GM19035 (cell line): ENCODE data around the gene CD163L1.
A peak's percentile ranks its signal among the peaks of the same experiment; 100 is the strongest.
"Not testable (repeated sequence)": the region's sequence is repeated elsewhere in the genome, so short reads cannot be mapped to it uniquely, and the experiment has no call there.

Source experiments
- ATAC-seq: cut with Tn5 transposase; IDR thresholded peaks from one replicate; pipeline ENCODE4 v1.9.1; 2021; ENCODE audit not compliant: unreplicated experiment

CD163L1 gene

GRCh38 chr12:7444076-7444475 lies at the start of gene CD163L1:
CD163L1 (minus strand) TSS chr12:7444153; CDS start chr12:7444127, 26 bp downstream.
- no peak for ATAC-seq

DNA sequence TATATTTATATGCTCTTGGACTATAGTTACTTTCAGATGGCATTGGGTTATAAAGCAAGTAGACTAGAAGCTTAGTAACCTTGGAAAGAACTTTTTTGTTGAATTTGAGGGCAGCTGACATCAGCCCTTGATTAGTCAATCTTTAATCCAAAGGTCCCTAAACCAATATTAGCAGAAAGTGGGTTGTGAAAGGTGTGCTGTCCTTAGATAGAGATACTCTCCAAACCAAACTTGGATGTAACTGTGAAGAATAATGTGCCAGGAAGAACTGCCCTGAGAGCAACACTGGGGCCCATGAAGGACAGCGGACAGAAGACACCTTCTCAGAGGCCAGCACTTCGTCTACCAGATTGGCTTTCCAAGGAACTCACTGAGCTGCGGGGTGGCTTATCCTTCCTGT lies 49.1 kb upstream of the CD163L1 start:
- no peak for ATAC-seq

DNA sequence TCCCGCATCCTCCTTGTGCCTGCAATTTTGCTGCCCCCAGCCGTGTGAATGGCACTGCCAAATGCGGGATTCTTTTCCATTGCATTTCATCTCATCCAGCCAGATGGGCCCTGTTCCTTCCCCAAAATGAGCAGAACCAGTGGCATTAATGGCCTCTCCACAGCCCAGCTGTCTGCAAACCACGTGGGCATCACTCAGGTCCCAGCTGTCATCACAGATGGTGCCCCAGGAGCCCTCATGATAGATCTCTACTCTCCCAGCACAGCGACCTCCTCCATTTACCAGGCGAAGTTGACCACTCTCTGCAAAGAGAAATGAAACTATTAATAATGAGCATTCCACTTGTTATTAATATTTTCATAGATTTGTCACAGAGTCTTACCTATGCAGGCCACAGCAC lies 42.6 kb upstream of the CD163L1 start:
- ATAC-seq, result no peak

GRCh38 chr12:7485095-7485494 lies 41.1 kb upstream of the CD163L1 start:
- ATAC-seq, result no peak

GRCh38 chr12:7483343-7483742 lies 39.4 kb upstream of the CD163L1 start:
- no peak for ATAC-seq

GRCh38 chr12:7479771-7480170 lies 35.8 kb upstream of the CD163L1 start:
- ATAC-seq, result no peak

DNA sequence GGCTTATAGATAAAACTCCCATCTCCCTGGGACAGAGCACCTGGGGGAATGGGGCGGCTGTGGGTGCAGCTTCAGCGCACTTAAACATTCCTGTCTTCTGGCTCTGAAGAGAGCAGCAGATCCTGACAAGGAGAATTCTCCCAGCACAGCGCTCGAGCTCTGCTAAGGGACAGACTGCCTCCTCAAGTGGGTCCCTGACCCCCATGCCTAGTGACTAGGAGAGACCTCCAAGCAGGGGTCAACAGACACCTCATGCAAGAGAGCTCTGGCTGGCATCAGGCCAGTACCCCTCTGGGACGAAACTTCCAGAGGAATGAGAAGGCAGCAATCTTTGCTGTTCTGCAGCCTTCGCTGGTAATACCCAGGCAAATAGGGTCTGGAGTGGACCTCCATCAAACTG lies 28.1 kb upstream of the CD163L1 start:
- ATAC-seq, result no peak

GRCh38 chr12:7460375-7461259 lies 16.7 kb upstream of the CD163L1 start:
- ATAC-seq, result peak; percentile 60

GRCh38 chr12:7459973-7460372 lies 16.0 kb upstream of the CD163L1 start:
- no peak for ATAC-seq

- no peak for ATAC-seq
Measured at GRCh38 chr12:7451756-7452155, 7.8 kb upstream of the CD163L1 start.

DNA sequence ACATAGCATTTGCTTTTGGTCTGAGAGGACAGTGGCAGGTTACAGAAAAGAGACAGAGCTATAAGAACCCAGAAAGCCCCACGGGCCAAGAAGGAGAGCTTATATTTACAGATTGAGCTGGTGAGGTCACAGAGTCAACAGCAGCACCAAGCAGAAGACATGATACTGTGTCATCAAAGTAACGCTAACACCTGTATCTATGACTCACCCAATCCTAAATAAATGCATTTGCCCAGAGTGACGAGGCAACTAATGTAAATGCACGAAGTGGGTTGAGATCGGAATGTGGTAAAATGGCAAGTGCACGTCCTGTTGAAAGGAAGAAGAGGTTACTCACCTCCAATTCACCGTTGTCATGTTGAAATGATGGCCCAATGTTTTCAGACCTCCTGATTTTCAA lies 6.7 kb upstream of the CD163L1 start:
- no peak for ATAC-seq

DNA sequence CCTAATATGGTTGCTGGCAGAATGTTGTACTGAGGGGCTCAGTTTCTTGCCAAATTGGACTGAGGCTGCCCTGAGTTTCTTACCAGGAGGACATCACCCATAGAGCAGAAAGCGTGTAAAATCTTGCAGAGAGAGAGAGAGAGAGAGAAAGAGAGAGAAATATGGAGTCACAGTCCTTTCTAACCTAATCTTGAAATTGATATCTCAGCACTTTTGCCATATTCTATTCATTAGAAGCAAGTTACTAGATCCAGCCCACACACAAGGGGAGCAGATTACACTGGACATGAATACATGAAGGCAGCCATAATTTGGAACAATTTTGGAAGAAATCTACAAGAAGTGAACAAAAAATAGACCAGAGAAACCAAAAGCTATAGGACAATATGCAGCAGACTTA lies 4.1 kb upstream of the CD163L1 start:
- no peak for ATAC-seq

DNA sequence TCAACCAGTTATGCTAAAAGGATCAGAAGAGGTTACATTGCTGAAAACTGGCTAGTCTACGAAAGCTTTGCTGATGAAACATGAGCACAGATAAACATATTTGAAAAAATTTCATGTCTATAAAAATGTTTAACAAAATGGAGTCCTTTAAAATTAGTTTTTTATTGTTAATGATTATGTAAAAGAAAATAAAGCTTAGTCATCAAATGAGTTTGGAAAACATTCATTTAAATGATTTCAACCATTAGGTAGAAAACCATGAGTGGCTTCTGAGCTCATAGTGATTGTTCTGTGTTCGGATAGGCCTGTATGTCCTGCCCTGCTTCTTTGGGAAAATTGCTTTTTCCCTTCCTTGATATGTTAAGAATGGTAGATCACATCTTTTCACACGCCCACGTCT lies 584 bp upstream of the CD163L1 start:
- no peak for ATAC-seq

GRCh38 chr12:7441216-7441615 lies 2.7 kb downstream of the CD163L1 start:
- ATAC-seq, result no peak

GRCh38 chr12:7439579-7440505 lies 4.1 kb downstream of the CD163L1 start:
- ATAC-seq, result no peak

DNA sequence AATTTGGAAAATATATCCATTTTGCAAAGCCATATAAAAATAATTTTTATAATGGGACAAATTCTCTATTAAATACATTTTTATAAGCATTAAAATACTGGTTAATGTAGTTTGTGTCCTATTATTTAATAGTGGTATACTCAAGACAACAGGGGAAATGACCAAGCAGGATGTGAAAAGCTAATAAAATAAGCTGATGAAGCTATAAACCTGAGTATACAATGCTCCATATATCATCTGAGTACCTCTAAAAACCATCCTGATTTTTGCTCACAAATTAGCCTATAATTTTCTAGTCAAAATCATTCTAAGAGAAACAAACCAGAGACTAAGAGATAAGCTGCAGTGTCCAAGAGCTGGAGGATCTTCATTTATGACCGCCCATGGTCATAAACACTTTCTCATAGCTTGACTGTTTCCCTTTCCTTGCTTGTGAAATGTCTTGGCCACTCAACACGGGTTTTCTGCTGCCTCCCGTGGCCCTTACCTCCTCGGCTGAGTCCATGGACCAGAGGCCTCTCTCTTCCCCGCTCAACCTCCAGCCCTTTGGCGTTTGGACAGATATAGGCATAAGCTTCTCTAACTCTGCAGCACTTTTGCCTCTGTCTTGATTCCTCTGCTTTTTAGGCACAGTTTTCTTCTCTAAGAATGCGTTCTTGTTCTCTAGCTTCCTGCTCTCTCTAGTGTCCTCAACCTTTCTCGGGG lies 5.5 kb downstream of the CD163L1 start:
- ATAC-seq, result not testable (repeated sequence)

DNA sequence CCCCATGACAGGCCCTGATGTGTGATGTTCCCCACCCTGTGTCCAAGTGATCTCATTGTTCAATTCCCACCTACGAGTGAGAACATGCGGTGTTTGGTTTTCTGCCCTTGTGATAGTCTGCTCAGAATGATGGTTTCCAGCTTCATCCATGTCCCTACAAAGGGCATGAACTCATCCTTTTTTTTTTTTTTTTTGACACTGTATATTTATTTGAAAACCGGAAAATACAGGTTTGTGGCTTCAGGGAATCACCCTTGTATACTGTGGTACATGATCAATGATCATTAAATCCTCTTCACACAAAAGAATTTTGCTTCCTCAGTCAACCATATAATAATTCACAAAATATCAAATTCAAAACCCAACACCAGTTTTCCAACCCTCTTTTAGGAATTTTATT lies 6.5 kb downstream of the CD163L1 start:
- ATAC-seq, result not testable (repeated sequence)

- no peak for ATAC-seq
Measured at GRCh38 chr12:7434670-7435069, 9.3 kb downstream of the CD163L1 start.

DNA sequence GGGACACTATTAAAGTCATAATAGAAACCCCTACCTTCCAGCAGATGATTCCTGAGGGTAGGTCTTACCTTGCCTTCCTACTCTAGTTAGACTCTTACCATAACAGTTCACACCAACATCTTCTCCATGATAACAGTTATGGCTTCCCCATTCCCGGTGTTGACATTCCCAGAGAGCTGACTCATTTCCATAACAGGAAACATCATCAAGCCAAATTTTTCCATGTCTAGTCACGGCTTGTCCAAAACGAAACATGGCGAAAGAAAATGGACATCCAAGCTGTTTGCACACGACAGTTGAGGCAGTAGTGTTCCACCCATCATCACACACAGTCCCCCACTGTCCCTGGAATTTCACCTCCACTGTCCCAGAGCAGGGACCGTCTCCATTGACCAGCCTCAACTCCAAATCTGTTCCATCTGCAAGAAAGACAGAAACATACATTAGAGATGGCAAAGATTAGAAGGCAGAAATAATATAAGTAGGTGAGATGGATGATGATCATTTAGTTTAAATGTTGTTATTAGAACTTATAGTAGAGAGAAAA lies 10.6 kb downstream of the CD163L1 start:
- ATAC-seq, result no peak

DNA sequence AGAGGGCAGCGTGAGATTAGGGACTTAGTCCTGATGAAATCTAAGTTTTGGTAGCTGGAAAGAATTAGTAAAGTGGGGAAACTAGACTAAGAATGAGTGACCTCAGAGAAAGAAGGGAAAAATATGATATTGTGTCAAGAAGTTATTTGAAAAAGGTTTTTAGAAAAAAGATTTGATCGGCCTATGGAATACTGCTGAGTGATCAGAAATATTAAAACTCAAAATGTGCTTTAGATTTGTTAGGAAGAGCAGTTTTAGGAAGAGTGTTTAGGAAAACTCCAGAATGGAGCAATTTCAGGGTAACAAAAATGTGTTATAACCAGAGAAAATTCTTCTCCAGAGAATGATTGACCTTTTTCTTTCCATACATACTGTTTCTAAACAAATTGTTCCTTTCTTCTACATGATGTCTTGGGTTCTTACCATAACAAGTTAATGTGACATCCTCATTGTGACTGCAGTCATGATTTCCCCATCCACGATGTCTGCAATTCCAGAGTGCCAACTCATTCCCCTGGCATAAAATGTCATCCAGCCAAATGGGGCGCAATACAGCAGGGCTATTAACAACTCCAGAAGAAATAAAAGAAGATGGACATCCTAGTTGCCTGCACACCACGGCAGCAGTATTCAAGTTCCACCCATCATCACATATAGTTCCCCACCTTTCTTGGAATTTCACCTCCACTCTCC lies 11.8 kb downstream of the CD163L1 start:
- ATAC-seq, result no peak
